SK-N-MC (cell line): ENCODE results near the gene DOCK8.

ENCODE experiments used
- EZH2 ChIP-seq: fragments of 200-600 bp; sonication (generic); IDR thresholded peaks from one replicate; pipeline ENCODE4 v1.6.1; 2017; ENCODE audit warnings: antibody characterized with exemption
- POLR2AphosphoS5 ChIP-seq: IDR thresholded peaks from 2 replicates; pipeline ENCODE4 v1.6.1; 2012; ENCODE audit warnings: mild to moderate bottlenecking, low read depth, low read length, borderline replicate concordance

DNA sequence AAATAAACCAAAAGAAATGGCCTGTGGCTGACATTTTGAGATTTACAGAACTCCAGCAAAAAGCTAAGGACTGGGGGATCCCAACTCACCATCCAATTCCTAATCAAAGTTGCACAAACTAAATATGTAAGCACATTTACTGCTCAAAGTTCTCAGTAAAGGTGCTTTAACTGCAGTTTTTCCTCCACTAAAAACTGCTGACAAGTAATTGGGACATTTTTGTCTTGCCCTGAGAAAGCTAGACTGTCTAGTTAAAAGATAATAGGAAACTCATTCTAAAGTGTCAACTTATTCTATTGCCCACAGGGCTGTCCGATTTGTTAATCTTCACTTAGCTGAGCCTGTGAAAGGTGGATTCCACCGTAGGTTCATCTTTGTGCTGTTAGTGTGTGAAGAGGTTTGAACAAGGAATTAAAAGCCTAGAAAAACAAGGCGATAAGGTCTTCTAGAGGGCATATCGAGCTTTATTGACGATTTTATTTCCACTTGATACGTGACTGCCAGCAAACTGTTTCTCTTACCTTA is 1.0 kb downstream of the DOCK8 start:
- TF ChIP-seq EZH2: no peak
- TF ChIP-seq POLR2AphosphoS5: no peak
